Measurements from ENCODE around the gene AMPD3.

- TF ChIP-seq EP300 (IDR thresholded peaks at IDR 0.05), result no peak
- no peak for TF ChIP-seq CTCF (IDR thresholded peaks at IDR 0.05)
These were observed 22.1 kb upstream of the AMPD3 start for GRCh38 chr11:10432971-10433370.

Measured in ovary (tissue), 3 donors.